ENCODE measurements around the gene DUSP19. TPM values are rescaled to one million over a fixed set of nuclear protein-coding genes. Genes with fewer than 3 reads are reported as not detected.

DUSP19 gene
- polyA plus RNA-seq, 1 donor (not counting 4 experiments of a cell fraction or from before 2014, with no cell fraction given) = 1.1 TPM

DNA sequence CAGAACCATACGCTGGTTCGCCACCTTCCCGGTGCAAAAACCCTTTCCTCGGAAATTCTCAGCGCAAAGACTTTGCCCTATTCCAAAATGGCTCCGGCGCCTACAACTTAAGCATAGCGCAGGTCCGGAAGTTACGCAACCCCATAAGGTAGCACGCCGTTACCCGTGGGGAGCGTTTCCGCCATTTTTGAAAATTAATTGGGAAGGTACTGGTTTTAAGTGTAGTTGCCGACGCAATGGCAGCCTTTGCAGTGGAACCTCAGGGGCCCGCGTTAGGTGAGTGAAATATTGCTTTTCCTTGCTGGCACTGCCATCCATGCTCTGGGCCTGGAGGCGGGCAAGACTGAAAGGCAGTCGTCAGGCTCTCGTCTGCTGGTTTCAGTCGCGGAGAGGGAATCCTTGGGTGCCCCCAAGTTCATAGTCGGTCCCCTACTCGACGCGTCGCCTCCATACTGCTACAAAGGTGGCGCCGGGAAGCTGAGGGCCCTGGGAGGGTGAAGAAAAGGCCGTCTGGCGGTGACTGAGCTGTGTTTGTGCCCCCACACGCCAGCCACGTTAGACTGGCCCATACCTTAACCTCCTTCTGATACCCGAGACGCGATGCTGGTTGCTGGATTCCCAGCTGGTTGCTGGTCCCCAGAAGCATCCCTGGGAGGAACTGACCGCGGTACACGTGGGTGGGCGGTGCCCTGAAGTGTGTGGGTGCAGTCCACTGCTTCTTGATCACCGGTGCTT lies 45.8 kb downstream of the DUSP19 start, which contains the start of gene NUP35:
Gene NUP35, plus strand, starts transcription at position 222 of the 735 bp plus-strand sequence. Its CDS starts 15 bp downstream, at position 237.
- H3K27me3 ChIP-seq (ENCODE audit: control insufficient read depth, extremely low read depth, insufficient read depth, low read length) = no peaks in the 10 kb centered on the region
- FAIRE-seq (peak; percentile 87), DNase-seq (ENCODE audit: low read depth, low spot score) (peak; percentile 41)
- H3K9ac ChIP-seq (ENCODE audit: control insufficient read depth, extremely low read depth, insufficient read depth, low read length) = peak within 1 kb of the TSS; percentile 94
- TF ChIP-seq EZH2 (IDR thresholded peaks at IDR 0.05; ENCODE audit: low read length) = no peak
- TF ChIP-seq, protein P1, sequence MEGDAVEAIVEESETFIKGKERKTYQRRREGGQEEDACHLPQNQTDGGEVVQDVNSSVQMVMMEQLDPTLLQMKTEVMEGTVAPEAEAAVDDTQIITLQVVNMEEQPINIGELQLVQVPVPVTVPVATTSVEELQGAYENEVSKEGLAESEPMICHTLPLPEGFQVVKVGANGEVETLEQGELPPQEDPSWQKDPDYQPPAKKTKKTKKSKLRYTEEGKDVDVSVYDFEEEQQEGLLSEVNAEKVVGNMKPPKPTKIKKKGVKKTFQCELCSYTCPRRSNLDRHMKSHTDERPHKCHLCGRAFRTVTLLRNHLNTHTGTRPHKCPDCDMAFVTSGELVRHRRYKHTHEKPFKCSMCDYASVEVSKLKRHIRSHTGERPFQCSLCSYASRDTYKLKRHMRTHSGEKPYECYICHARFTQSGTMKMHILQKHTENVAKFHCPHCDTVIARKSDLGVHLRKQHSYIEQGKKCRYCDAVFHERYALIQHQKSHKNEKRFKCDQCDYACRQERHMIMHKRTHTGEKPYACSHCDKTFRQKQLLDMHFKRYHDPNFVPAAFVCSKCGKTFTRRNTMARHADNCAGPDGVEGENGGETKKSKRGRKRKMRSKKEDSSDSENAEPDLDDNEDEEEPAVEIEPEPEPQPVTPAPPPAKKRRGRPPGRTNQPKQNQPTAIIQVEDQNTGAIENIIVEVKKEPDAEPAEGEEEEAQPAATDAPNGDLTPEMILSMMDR (optimal IDR thresholded peaks at IDR 0.05 in 1 of 3, IDR thresholded peaks at IDR 0.05 in 1 of 3, conservative IDR thresholded peaks at IDR 0.05 in 1 of 3; ENCODE audit: extremely low read depth in 1 of 3, insufficient read depth in 2 of 3, low read length in 3 of 3) = no peak
- no peaks in the 10 kb centered on the region for H3K9me3 ChIP-seq (ENCODE audit: control insufficient read depth, low read depth, low read length)
- H3K9me1 ChIP-seq (ENCODE audit: control insufficient read depth, extremely low read depth, insufficient read depth, low read length) = no peaks in the 10 kb centered on the region
- H3K4me1 ChIP-seq (ENCODE audit: control insufficient read depth, extremely low read depth, insufficient read depth, low read length) = peaks cover 10% of the 10 kb centered on the region
- H3K27ac ChIP-seq (ENCODE audit: control insufficient read depth, insufficient read depth, low read length) = peak within 1 kb of the TSS; percentile 91
- peaks cover 0 to under 1% of the 10 kb centered on the region in 2 experiments for H3K36me3 ChIP-seq (ENCODE audit: control insufficient read depth in 2 of 2, extremely low read depth in 1 of 2, insufficient read depth in 2 of 2, low read length in 2 of 2)
- peak within 1 kb of the TSS; percentile 86 for H3K4me2 ChIP-seq (ENCODE audit: control insufficient read depth, extremely low read depth, insufficient read depth, low read depth, low read length)
- dilution Hi-C loops (cut with MboI; ENCODE audit: extremely low pct_ligation_motif_present, low sequenced_read_pairs) = no loop called here
- peak within 1 kb of the TSS; percentile 97 for H2AFZ ChIP-seq (ENCODE audit: control insufficient read depth, low read length)
- H3K79me2 ChIP-seq (ENCODE audit: control insufficient read depth, insufficient read depth, low read length) = peaks cover 45% of the 10 kb centered on the region
- peak within 1 kb of the TSS; percentile 60 to 95 (median 89) for H3K4me3 ChIP-seq (ENCODE audit: control insufficient read depth in 2 of 3, extremely low read depth in 1 of 3, insufficient read depth in 2 of 3, low read depth in 1 of 3, low read length in 3 of 3)
- no peaks in the 10 kb centered on the region for H4K20me1 ChIP-seq (ENCODE audit: control insufficient read depth, extremely low read depth, insufficient read depth, low read length)

DNA sequence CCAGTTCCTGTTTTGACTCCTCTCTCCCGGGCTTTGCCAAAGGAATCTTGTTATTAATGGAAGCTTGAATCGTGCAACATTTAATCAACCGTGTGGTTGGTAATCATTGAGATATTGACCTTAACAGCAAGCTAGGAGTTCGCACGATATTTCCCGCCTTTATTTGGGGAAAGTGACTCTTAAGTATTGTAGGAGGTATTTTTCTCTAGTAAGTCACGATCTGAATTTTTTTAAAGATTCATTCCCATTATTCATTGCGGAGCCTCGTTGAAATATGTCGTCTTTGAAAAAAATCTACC lies 46.4 kb downstream of the DUSP19 start:
- Histone ChIP-seq H3K9me3 (ENCODE audit: control insufficient read depth, low read depth, low read length) (no peaks in the 10 kb centered on the region), H3K36me3 (ENCODE audit: control insufficient read depth in 2 of 2, extremely low read depth in 1 of 2, insufficient read depth in 2 of 2, low read length in 2 of 2) (peaks cover 0 to 4% of the 10 kb centered on the region in 2 experiments), H3K9me1 (ENCODE audit: control insufficient read depth, extremely low read depth, insufficient read depth, low read length) (no peaks in the 10 kb centered on the region), H3K4me3 (ENCODE audit: control insufficient read depth in 2 of 3, extremely low read depth in 1 of 3, insufficient read depth in 2 of 3, low read depth in 1 of 3, low read length in 3 of 3) (peak overlapping the region; percentile 60 to 95 (median 89)), H4K20me1 (ENCODE audit: control insufficient read depth, extremely low read depth, insufficient read depth, low read length) (no peaks in the 10 kb centered on the region), H2AFZ (ENCODE audit: control insufficient read depth, low read length) (peak overlapping the region; percentile 97), H3K9ac (ENCODE audit: control insufficient read depth, extremely low read depth, insufficient read depth, low read length) (peak overlapping the region; percentile 94), H3K27ac (ENCODE audit: control insufficient read depth, insufficient read depth, low read length) (peak overlapping the region; percentile 91), H3K79me2 (ENCODE audit: control insufficient read depth, insufficient read depth, low read length) (peaks cover 50% of the 10 kb centered on the region), H3K4me2 (ENCODE audit: control insufficient read depth, extremely low read depth, insufficient read depth, low read depth, low read length) (peak overlapping the region; percentile 86), H3K27me3 (ENCODE audit: control insufficient read depth, extremely low read depth, insufficient read depth, low read length) (no peaks in the 10 kb centered on the region), H3K4me1 (ENCODE audit: control insufficient read depth, extremely low read depth, insufficient read depth, low read length) (peaks cover 10% of the 10 kb centered on the region)
- dilution Hi-C loops (cut with MboI; ENCODE audit: extremely low pct_ligation_motif_present, low sequenced_read_pairs) = no loop called here
- FAIRE-seq (no peak), DNase-seq (ENCODE audit: low read depth, low spot score) (no peak)
- TF ChIP-seq, protein P1 (optimal IDR thresholded peaks at IDR 0.05 in 1 of 3, IDR thresholded peaks at IDR 0.05 in 1 of 3, conservative IDR thresholded peaks at IDR 0.05 in 1 of 3; ENCODE audit: extremely low read depth in 1 of 3, insufficient read depth in 2 of 3, low read length in 3 of 3) = no peak
- TF ChIP-seq EZH2 (IDR thresholded peaks at IDR 0.05; ENCODE audit: low read length) = no peak

All from keratinocyte (primary cell).